PFSK-1 (cell line): Measurements from ENCODE around the gene AANAT.

Experiments used
- POLR2AphosphoS5 ChIP-seq: IDR thresholded peaks from 2 replicates; pipeline ENCODE4 v1.6.1; 2012; ENCODE audit warnings: low read depth, mild to moderate bottlenecking, control low read depth, low read length, moderate library complexity
- SIN3A ChIP-seq: IDR thresholded peaks from 2 replicates; pipeline ENCODE4 v1.6.1; 2012; ENCODE audit warnings: mild to moderate bottlenecking, low read length, moderate library complexity, borderline replicate concordance; ENCODE audit not compliant: insufficient read depth

GRCh38 chr17:76498876-76499251, 31.5 kb downstream of the AANAT start:
- TF ChIP-seq POLR2AphosphoS5 (no peak), SIN3A (no peak)
